Measurements from ENCODE around the gene CDKN1C.

CDKN1C gene

GRCh38 chr11:2927121-2927800 is 41.7 kb upstream of the CDKN1C start:
- DNase-seq (ENCODE audit: low read depth), result no peak
- TF ChIP-seq CTCF (conservative IDR thresholded peaks at IDR 0.05; ENCODE audit: low read length), result no peak
- H3K4me3 ChIP-seq (ENCODE audit: low read length), result peak overlapping the region; percentile 72

GRCh38 chr11:2926611-2927051 is 41.1 kb upstream of the CDKN1C start:
- H3K4me3 ChIP-seq (ENCODE audit: low read length), result no peak overlapping the region
- TF ChIP-seq CTCF (conservative IDR thresholded peaks at IDR 0.05; ENCODE audit: low read length), result no peak
- no peak for DNase-seq (ENCODE audit: low read depth)

- no peak overlapping the region for H3K4me3 ChIP-seq (ENCODE audit: low read length)
- no peak for TF ChIP-seq CTCF (conservative IDR thresholded peaks at IDR 0.05; ENCODE audit: low read length)
- DNase-seq (ENCODE audit: low read depth), result no peak
Measured at GRCh38 chr11:2924821-2925675, 39.5 kb upstream of the CDKN1C start.

- no peak for DNase-seq (ENCODE audit: low read depth)
- no peak for TF ChIP-seq CTCF (conservative IDR thresholded peaks at IDR 0.05; ENCODE audit: low read length)
- H3K4me3 ChIP-seq (ENCODE audit: low read length), result no peak overlapping the region
Measured at GRCh38 chr11:2924381-2924780, 38.8 kb upstream of the CDKN1C start.

GRCh38 chr11:2923446-2924375 is 38.1 kb upstream of the CDKN1C start:
- DNase-seq (ENCODE audit: low read depth), result no peak
- TF ChIP-seq CTCF (conservative IDR thresholded peaks at IDR 0.05; ENCODE audit: low read length), result no peak
- H3K4me3 ChIP-seq (ENCODE audit: low read length), result no peak overlapping the region

- H3K4me3 ChIP-seq (ENCODE audit: low read length), result no peak overlapping the region
- no peak for DNase-seq (ENCODE audit: low read depth)
- TF ChIP-seq CTCF (conservative IDR thresholded peaks at IDR 0.05; ENCODE audit: low read length), result no peak
Measured at GRCh38 chr11:2922655-2923054, 37.1 kb upstream of the CDKN1C start.

Measured in AG10803 (cell line).